HG03060 (cell line): ENCODE measurements around the gene SRP14.
"Not testable (repeated sequence)": the region's sequence is repeated elsewhere in the genome, so short reads cannot be mapped to it uniquely, and the experiment has no call there.

ENCODE experiments used
- ATAC-seq: cut with Tn5 transposase; IDR thresholded peaks from one replicate; pipeline ENCODE4 v1.9.1; 2021; ENCODE audit warnings: low read depth, moderate number of reproducible peaks; ENCODE audit not compliant: unreplicated experiment

Gene SRP14

DNA sequence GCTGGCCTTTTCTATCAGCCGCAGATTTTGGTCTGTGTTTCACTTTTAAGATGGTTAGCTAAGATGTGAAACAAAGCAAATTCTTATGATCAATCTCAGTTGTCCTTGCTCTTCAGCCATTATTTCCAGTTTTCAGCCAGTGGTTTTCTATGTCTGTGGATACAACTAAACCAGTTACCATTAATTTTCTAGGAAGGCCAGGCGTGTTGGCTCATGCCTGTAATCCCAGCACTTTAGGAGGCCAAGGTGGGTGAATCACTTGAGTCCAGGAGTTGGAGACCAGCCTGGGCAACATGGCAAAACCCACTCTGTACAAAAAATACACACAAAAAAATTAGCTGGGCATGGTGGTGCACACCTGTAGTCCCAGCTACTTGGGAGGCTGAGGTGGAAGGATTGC is 42.8 kb downstream of the SRP14 start:
- ATAC-seq: not testable (repeated sequence)

DNA sequence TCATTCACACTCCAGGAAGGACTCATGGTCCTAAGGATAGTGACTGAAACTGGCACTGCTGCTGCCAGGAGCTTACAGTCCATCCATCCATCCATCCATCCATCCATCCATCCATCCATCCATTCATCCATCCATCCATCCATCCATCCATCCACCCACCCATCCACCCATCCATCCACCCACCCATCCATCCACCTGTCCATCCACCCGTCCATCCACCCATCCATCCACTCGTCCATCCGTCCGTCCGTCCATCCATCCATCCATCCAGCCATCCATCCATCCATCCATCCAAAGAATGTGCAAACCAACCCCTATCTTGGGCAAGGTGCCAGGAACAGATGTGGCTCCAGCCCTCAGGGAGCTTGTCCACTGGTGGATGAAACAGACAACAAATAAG is 46.0 kb downstream of the SRP14 start:
- not testable (repeated sequence) for ATAC-seq

DNA sequence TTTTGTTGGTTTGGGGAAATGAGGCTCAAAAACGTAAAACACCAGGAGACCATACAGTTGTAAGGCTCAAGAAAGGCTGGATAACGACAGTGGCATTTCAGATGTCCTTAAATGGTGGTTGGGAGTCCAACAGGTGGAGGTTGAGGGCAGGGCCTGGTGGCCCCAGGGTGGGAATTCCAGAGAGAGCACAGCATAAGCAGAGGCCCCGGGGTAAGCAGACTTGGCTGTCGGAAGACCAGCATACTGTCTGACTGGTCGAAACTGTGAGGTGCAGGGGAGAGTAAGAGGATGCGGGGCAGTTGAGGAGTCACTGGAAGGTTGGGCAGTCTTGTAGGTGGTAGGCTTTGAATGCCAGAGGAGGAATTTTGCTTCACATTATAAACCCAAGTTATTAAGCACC is 48.3 kb downstream of the SRP14 start:
- no peak for ATAC-seq

DNA sequence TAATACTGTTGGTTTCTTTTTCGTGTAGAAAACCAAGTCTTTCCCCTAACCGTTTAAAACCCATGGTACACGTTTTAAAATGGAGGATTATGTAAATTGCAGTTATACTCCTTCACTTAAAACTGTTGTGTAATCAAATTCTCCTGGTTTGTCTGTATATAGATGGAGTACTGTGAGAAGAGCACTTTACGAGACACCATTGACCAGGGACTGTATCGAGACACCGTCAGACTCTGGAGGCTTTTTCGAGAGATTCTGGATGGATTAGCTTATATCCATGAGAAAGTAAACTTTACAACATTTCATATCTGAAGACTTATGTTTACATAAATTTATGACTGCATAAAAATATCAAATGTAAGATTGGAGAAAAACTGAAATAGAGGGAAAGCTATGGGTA is 51.2 kb downstream of the SRP14 start:
- ATAC-seq: no peak
